Psoas muscle (tissue), 8 donors: ENCODE data around the gene CCDC102A. TPM values are rescaled to one million over a fixed set of nuclear protein-coding genes. Genes with fewer than 3 reads are reported as not detected.

ENCODE experiments used
- ATAC-seq, 4 donors: fragments of 200-7000 bp; cut with Tn5 transposase; one replicate each; pipeline ENCODE4 v1.9.1; 2020; ENCODE audit warnings: moderate library complexity in 3 of 4, mild to moderate bottlenecking in 2 of 4
- DNase-seq, 2 donors: peaks; one replicate each; pipeline ENCODE4 v3.0.0-alpha.2; 2020
- H3K27ac ChIP-seq: fragments of 200-600 bp; one replicate; pipeline ENCODE4 v1.8.0; 2022
- H3K27me3 ChIP-seq, 3 donors: fragments of 200-600 bp in 1 of 3; one replicate each; pipeline versions ENCODE4 v1.6.1 to v1.8.0; 2013 to 2022; ENCODE audit warnings: low read length in 2 of 3, mild to moderate bottlenecking in 2 of 3, moderate library complexity in 1 of 3; ENCODE audit not compliant: insufficient read depth in 3 of 3
- H3K36me3 ChIP-seq, 2 donors: fragments of 200-600 bp in 1 of 2; one replicate each; pipeline versions ENCODE4 v1.6.1 to v1.8.0; 2013 to 2022; ENCODE audit warnings: low read depth in 1 of 2, mild to moderate bottlenecking in 1 of 2, moderate library complexity in 1 of 2; ENCODE audit not compliant: insufficient read depth in 1 of 2
- H3K4me1 ChIP-seq: fragments of 200-600 bp; one replicate; pipeline ENCODE4 v1.8.0; 2022
- H3K4me3 ChIP-seq: fragments of 200-600 bp; one replicate; pipeline ENCODE4 v1.8.0; 2022; ENCODE audit warnings: mild to moderate bottlenecking
- H3K9me3 ChIP-seq: fragments of 200-600 bp; one replicate; pipeline ENCODE4 v1.8.0; 2022
- CTCF ChIP-seq: fragments of 200-600 bp; IDR thresholded peaks from one replicate; pipeline ENCODE4 v1.8.0; 2022; ENCODE audit warnings: antibody characterized with exemption
- WGBS, 3 donors: extraction: QIAGEN DNeasy Blood & Tissue Kit; methylation state at CpG; one replicate each; pipeline versions ENCODE4 v1.1.6 to v1.1.7; 2013; 5-methylcytosine and 5-hydroxymethylcytosine counted together
- intact Hi-C, 2 donors: fragments of 100-400 bp; cut with DNase I; formaldehyde crosslinking; loops; one replicate each; pipeline versions ENCODE4 v1.11.0 to v1.14.2; 2022
- polyA plus RNA-seq, 3 donors: library from polyadenylated mRNA; stranded (reverse); fragments of 200-250 nt; gene quantifications; one replicate each; pipeline ENCODE4 v1.2.3, GENCODE V29; 2013
- total RNA-seq, 4 donors: library from RNA; stranded (reverse); fragmentation: NEBNext Ultra II Directional in 2 of 4; extraction: Animal tissue kit (Norgen Biotek cat#: 25700) in 2 of 4; gene quantifications; one replicate each; pipeline versions ENCODE4 v1.2.1 to v1.2.4, GENCODE V29; 2021 to 2023
- donor health status: healthy with polysubstance abuse.
- donor health status: DM: no; HTN: no; CAD: no; lungs with moderate emphysema.
- donor health status: Bipolar disorder and iron deficiency.
- donor health status: healthy.
- donor health status: DM: yes; HTN: yes; CAD: no.
- donor health status: DM: no; HTN: no; CAD: no.
- donor health status: DM: no; HTN: no; CAD: no.
- donor health status: DM: yes; HTN: yes; CAD: no.

CCDC102A gene
- total and polyA plus RNA-seq, 7 donors = 0.95 to 2.4 (median 1.7) TPM

DNA sequence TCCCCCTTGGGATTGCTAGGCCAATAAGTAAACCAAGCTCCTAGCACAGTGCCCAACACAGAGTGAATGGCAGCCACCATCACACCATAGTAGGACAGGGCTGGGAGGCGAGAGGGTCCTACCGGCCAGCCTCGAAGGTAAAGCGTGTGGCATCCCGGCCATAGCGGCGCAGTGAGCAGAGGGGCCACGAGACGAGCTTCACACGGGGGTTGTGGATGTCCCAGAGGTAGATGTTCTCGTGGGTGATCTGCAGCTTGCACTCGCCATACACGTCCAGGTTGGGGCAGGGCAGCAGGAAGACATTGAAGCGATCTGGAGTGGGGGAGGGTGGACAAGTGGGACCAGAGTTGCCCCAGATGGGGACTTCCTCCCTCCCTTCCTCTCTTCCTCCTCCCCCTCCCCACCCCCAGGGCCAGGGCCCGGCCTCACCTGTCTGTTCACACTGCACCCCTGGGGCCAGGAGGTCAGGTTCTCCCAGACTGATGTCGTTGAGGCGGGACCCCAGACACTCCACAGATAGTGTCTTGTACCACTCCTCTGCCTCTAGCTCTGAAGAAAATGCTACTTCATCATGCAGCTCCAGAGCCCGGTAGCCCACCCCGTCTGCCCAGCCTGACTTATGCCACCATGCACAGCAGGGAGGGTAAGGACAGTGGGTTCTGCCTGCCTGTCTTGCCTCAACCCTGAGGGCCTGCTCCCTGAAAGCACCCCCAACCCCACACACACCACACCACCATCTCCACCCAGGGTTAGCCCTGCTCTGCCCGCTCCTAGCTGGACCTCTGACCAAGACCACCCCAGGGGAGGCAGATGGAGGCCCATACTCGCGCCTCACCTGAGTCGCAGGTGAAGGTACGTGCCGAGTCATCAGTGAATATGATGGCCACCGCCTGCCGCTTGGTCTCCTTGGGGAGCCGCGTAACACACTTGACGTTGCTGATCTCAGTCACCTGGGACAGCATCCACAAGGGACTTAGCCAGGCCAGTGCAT lies 61.4 kb downstream of the CCDC102A start:
- no peaks in the 10 kb centered on the region for H3K9me3 ChIP-seq
- intact Hi-C loops = loop anchor here in 1 of 2 donors (5.0 kb wide), 1 partner anchor 42 kb away; no protein-coding TSS in a partner anchor
- peaks cover 12% of the 10 kb centered on the region for H3K4me1 ChIP-seq
- H3K36me3 ChIP-seq = peaks cover 0 to 38% of the 10 kb centered on the region in 2 donors
- 79 to 83% (median 82%) methylated on average over 28 to 30 of the region's 30 CpGs for WGBS, 3 donors
- no peak for ATAC-seq
- no peaks in the 10 kb centered on the region for H3K27me3 ChIP-seq
- no peak for TF ChIP-seq CTCF
- no peak overlapping the region for H3K4me3 ChIP-seq
- DNase-seq = peak in 1 of 2 donors; percentile 45
- no peak overlapping the region for H3K27ac ChIP-seq

- H3K27ac ChIP-seq = no peak overlapping the region
- intact Hi-C loops = no loop called here
- TF ChIP-seq CTCF = no peak
- ATAC-seq (no peak), DNase-seq (peak in 1 of 2 donors; percentile 31)
- H3K4me1 ChIP-seq = peaks cover 12% of the 10 kb centered on the region
- no peaks in the 10 kb centered on the region for H3K27me3 ChIP-seq
- H3K9me3 ChIP-seq = no peaks in the 10 kb centered on the region
- no peak overlapping the region for H3K4me3 ChIP-seq
- 59 to 67% (median 60%) methylated on average over 7 to 8 of the region's 8 CpGs for WGBS, 3 donors
- H3K36me3 ChIP-seq = peaks cover 0 to 49% of the 10 kb centered on the region in 2 donors
Measured at GRCh38 chr16:57473906-57474305, 62.5 kb downstream of the CCDC102A start.

GRCh38 chr16:57473176-57473840 lies 63.1 kb downstream of the CCDC102A start:
- no peak overlapping the region for H3K27ac ChIP-seq
- H3K4me1 ChIP-seq = peaks cover 12% of the 10 kb centered on the region
- 63 to 75% (median 64%) methylated on average over 14 of the region's 14 CpGs for WGBS, 3 donors
- H3K36me3 ChIP-seq = peaks cover 0 to 55% of the 10 kb centered on the region in 2 donors
- H3K4me3 ChIP-seq = no peak overlapping the region
- no peaks in the 10 kb centered on the region for H3K27me3 ChIP-seq
- intact Hi-C loops = no loop called here
- no peaks in the 10 kb centered on the region for H3K9me3 ChIP-seq
- peak in 2 of 4 donors; percentile 11 to 15 for ATAC-seq
- no peak for TF ChIP-seq CTCF
- peak in 1 of 2 donors; percentile 46 for DNase-seq

GRCh38 chr16:57472665-57473060 lies 63.7 kb downstream of the CCDC102A start:
- Histone ChIP-seq H3K4me3 (no peak overlapping the region), H3K9me3 (no peaks in the 10 kb centered on the region), H3K36me3 (peaks cover 0 to 61% of the 10 kb centered on the region in 2 donors), H3K27me3 (no peaks in the 10 kb centered on the region), H3K27ac (no peak overlapping the region), H3K4me1 (peaks cover 12% of the 10 kb centered on the region)
- DNase-seq = no peak
- WGBS, 3 donors = 30 to 47% (median 39%) methylated on average over 4 of the region's 4 CpGs
- ATAC-seq = peak in 2 of 4 donors; percentile 13 to 33
- TF ChIP-seq CTCF = no peak
- intact Hi-C loops = no loop called here
